ENCODE measurements around the gene ZNF549.
"Not testable (repeated sequence)": the region's sequence is repeated elsewhere in the genome, so short reads cannot be mapped to it uniquely, and the experiment has no call there.

The ZNF549 gene

DNA sequence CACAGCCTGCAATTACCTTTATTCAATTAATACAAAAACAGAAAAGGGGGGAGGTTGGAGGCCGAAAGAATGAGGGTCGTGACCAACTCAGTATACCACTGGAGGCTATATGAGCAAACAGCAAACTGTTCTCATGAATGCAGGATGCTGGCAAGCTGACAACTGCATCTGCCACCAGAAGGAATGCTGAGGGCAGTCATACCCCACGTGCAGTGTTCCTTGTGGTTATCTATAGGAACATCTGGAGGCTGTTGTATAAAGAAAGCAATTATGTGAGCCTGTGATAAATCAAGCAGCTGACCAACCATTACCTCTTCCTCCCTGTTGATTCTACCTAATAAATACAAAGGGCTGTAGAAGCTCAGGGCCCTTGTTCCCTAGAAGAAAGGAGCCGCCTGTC lies 9.1 kb upstream of the ZNF549 start:
- not testable (repeated sequence) for H3K9me3 ChIP-seq (ENCODE audit: control insufficient read depth, low read length); H3K4me1 ChIP-seq (ENCODE audit: control insufficient read depth, insufficient read depth, low read length); H3K36me3 ChIP-seq (ENCODE audit: control insufficient read depth, insufficient read depth, low read length); H3K4me3 ChIP-seq (ENCODE audit: insufficient read depth, low read depth, low read length); H3K27ac ChIP-seq (ENCODE audit: insufficient read depth, low read depth, low read length, poor library complexity, severe bottlenecking); H3K27me3 ChIP-seq (ENCODE audit: control insufficient read depth, insufficient read depth, low read length, poor library complexity, severe bottlenecking)
- WGBS, 2 experiments = 88 to 90% methylated on average over 4 of the region's 4 CpGs

DNA sequence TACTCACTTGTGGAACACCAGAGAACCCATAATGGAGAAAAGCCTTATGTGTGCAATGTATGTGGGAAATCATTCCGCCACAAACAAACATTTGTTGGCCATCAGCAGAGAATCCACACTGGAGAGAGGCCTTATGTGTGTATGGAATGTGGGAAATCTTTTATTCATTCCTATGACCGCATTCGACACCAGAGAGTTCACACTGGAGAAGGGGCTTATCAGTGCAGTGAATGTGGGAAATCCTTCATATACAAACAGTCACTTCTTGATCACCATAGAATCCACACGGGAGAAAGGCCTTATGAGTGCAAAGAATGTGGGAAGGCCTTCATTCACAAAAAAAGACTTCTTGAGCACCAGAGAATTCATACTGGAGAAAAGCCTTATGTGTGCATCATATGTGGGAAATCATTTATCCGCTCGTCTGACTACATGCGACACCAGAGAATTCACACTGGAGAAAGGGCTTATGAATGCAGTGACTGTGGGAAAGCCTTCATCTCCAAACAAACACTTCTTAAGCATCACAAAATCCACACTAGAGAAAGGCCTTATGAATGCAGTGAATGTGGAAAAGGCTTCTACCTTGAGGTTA lies 10.9 kb downstream of the ZNF549 start:
- Histone ChIP-seq H3K4me1 (ENCODE audit: control insufficient read depth, insufficient read depth, low read length) (no peaks in the 10 kb centered on the region), H3K27me3 (ENCODE audit: control insufficient read depth, insufficient read depth, low read length, poor library complexity, severe bottlenecking) (no peaks in the 10 kb centered on the region), H3K4me3 (ENCODE audit: insufficient read depth, low read depth, low read length) (no peak overlapping the region), H3K36me3 (ENCODE audit: control insufficient read depth, insufficient read depth, low read length) (peaks cover 78% of the 10 kb centered on the region), H3K9me3 (ENCODE audit: control insufficient read depth, low read length) (peaks cover 23% of the 10 kb centered on the region), H3K27ac (ENCODE audit: insufficient read depth, low read depth, low read length, poor library complexity, severe bottlenecking) (no peak overlapping the region)
- 92 to 95% methylated on average over 7 of the region's 7 CpGs for WGBS, 2 experiments

DNA sequence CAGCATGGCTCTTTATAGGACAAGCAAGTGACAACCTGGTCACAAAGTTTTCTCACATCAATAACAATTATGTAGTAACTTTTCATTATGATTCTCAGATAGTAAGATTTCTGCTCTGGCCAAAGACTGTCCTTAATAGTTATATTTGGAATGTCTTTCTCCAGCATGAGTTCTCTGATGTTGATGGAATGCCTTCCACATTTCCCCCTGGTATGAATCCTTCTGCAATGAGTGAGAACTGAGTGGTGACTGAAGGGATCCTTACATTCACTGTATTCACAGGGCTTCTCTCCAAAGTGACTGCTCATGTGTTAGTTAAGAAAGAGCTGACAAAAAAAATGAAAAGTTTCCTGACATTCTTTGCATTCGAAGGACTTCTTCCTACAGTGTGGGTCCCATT lies 19.4 kb downstream of the ZNF549 start:
- H3K36me3 ChIP-seq (ENCODE audit: control insufficient read depth, insufficient read depth, low read length) = peaks cover 80% of the 10 kb centered on the region
- H3K27ac ChIP-seq (ENCODE audit: insufficient read depth, low read depth, low read length, poor library complexity, severe bottlenecking) = no peak overlapping the region
- H3K9me3 ChIP-seq (ENCODE audit: control insufficient read depth, low read length) = peaks cover 7% of the 10 kb centered on the region
- H3K4me3 ChIP-seq (ENCODE audit: insufficient read depth, low read depth, low read length) = no peak overlapping the region
- no peaks in the 10 kb centered on the region for H3K27me3 ChIP-seq (ENCODE audit: control insufficient read depth, insufficient read depth, low read length, poor library complexity, severe bottlenecking)
- no peaks in the 10 kb centered on the region for H3K4me1 ChIP-seq (ENCODE audit: control insufficient read depth, insufficient read depth, low read length)
- 91 to 100% methylated on average over 1 of the region's 1 CpG for WGBS, 2 experiments

DNA sequence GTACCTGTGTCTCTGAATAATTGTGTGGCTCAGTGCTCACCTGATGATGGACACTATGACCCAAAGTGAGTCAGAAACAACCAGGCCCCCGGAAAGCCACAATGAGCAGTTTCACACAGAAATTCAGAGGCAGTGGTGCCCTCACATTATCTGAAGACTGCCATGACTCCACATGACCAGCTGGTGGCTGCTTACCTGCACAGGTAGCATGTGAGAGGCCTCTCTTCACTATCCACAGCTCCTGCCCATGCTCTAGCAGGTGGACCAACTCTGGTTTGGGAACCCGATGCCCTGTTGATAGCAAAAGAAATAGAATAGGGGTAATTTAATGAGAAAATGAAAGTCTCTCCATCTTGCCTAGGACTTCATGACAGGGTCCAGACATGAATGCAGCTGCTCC lies 25.3 kb downstream of the ZNF549 start:
- peaks cover 68% of the 10 kb centered on the region for H3K36me3 ChIP-seq (ENCODE audit: control insufficient read depth, insufficient read depth, low read length)
- no peaks in the 10 kb centered on the region for H3K4me1 ChIP-seq (ENCODE audit: control insufficient read depth, insufficient read depth, low read length)
- H3K27ac ChIP-seq (ENCODE audit: insufficient read depth, low read depth, low read length, poor library complexity, severe bottlenecking) = no peak overlapping the region
- H3K9me3 ChIP-seq (ENCODE audit: control insufficient read depth, low read length) = peaks cover 4% of the 10 kb centered on the region
- no peaks in the 10 kb centered on the region for H3K27me3 ChIP-seq (ENCODE audit: control insufficient read depth, insufficient read depth, low read length, poor library complexity, severe bottlenecking)
- no peak overlapping the region for H3K4me3 ChIP-seq (ENCODE audit: insufficient read depth, low read depth, low read length)
- WGBS, 2 experiments = 95 to 96% methylated on average over 2 of the region's 2 CpGs

DNA sequence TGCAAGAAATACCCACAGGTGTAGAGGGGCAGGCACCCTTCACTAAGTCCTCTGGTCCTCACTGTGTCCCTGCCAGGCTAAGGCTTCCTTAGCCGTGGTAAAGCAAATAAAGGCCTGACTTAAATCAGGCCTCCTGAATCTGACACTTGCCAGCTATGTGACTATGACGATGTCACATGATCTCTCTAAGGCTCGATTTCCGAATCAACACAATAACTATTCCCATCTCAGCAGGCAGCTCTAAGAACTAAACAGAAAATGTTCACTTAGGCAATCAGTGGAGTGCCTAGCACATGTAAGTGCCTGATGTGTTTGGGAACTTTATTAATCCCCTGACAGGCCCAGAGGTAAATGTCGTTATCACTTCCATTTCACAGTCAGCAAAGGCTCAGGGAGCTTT lies 30.5 kb downstream of the ZNF549 start:
- Histone ChIP-seq H3K36me3 (ENCODE audit: control insufficient read depth, insufficient read depth, low read length) (peaks cover 20% of the 10 kb centered on the region), H3K9me3 (ENCODE audit: control insufficient read depth, low read length) (peaks cover 3% of the 10 kb centered on the region), H3K27ac (ENCODE audit: insufficient read depth, low read depth, low read length, poor library complexity, severe bottlenecking) (no peak overlapping the region), H3K4me1 (ENCODE audit: control insufficient read depth, insufficient read depth, low read length) (no peaks in the 10 kb centered on the region), H3K27me3 (ENCODE audit: control insufficient read depth, insufficient read depth, low read length, poor library complexity, severe bottlenecking) (no peaks in the 10 kb centered on the region), H3K4me3 (ENCODE audit: insufficient read depth, low read depth, low read length) (no peak overlapping the region)
- WGBS, 2 experiments = 94 to 95% methylated on average over 5 of the region's 5 CpGs

DNA sequence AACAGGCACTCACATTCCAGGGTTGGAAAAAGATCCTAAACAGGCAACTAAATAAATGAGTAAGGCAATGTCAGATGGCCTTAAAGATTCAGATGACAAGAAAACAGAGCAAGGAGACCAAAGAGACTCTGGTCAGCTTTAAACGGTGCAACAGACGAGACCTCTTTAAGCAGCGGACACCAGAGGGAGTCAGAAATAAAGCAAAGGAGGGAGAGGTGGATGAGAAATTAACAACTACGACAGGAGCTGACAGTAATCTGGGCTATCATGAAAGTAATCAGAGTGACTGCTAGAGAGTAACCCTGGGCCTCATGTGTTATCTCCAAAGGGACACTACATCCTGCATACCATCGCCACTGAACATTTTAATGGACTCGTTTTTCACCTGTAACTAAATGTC lies 31.4 kb downstream of the ZNF549 start:
- WGBS, 2 experiments = 61 to 66% methylated on average over 6 of the region's 6 CpGs
- H3K9me3 ChIP-seq (ENCODE audit: control insufficient read depth, low read length) = peaks cover 3% of the 10 kb centered on the region
- H3K27ac ChIP-seq (ENCODE audit: insufficient read depth, low read depth, low read length, poor library complexity, severe bottlenecking) = no peak overlapping the region
- H3K27me3 ChIP-seq (ENCODE audit: control insufficient read depth, insufficient read depth, low read length, poor library complexity, severe bottlenecking) = no peaks in the 10 kb centered on the region
- peaks cover 19% of the 10 kb centered on the region for H3K36me3 ChIP-seq (ENCODE audit: control insufficient read depth, insufficient read depth, low read length)
- no peaks in the 10 kb centered on the region for H3K4me1 ChIP-seq (ENCODE audit: control insufficient read depth, insufficient read depth, low read length)
- H3K4me3 ChIP-seq (ENCODE audit: insufficient read depth, low read depth, low read length) = peak overlapping the region; percentile 87

DNA sequence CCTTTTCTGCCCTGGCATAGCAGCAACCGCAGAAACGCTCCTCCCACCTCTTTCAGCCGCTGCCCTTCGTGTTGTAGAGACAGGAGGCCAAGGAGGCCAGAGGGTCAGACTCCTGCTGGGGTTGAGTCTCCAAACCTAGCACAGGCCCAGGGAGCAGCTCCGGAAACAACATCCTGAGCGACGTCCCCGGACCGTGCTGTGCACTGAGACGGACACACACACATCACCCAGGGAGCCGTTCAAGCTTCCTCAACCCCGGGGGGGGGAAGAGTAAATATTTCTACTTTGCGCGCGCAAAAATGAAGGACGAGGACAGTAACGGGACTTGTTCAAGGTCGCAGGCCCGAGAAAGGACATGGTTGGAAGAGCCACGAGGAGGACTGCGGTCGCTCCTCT lies 31.9 kb downstream of the ZNF549 start:
- Histone ChIP-seq H3K36me3 (ENCODE audit: control insufficient read depth, insufficient read depth, low read length) (peaks cover 19% of the 10 kb centered on the region), H3K4me1 (ENCODE audit: control insufficient read depth, insufficient read depth, low read length) (no peaks in the 10 kb centered on the region), H3K27me3 (ENCODE audit: control insufficient read depth, insufficient read depth, low read length, poor library complexity, severe bottlenecking) (no peaks in the 10 kb centered on the region), H3K9me3 (ENCODE audit: control insufficient read depth, low read length) (peaks cover 3% of the 10 kb centered on the region), H3K27ac (ENCODE audit: insufficient read depth, low read depth, low read length, poor library complexity, severe bottlenecking) (no peak overlapping the region), H3K4me3 (ENCODE audit: insufficient read depth, low read depth, low read length) (peak overlapping the region; percentile 87)
- 2 to 3% methylated on average over 22 of the region's 22 CpGs for WGBS, 2 experiments

DNA sequence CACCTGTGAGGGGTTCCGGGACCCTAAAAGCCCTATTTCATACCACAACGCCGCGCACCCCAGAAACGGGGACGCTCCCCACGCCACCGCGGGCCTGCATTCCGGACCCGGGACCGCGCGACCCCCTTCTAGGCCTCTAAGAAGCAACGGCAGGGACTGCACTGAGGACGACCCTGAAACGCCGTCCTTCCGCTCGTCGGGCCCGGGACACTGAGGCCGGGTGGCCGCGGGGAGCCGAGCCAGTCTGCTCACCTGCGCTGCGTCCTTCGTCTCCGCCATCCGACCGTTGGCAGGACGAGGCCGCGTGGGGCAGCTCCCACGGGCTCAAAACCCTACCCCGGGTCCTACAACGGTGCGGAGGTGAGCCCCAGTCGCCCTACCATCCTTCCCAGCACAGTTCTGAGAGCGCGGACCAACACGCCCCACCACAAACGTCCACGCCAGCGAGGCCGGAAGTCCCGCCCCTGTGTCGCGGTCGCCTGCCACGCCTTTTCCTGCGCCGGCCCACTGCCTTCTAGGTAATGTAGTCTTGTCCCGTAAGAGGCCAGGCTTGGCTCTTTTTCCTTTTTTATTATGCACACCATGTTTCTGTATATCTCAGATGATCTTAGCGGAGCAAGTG lies 32.4 kb downstream of the ZNF549 start, which contains the start of gene ZNF550:
Gene ZNF550, minus strand, starts transcription at position 460 of the 622 bp plus-strand sequence. Its CDS starts 181 bp downstream, at position 279.
- Histone ChIP-seq H3K27me3 (ENCODE audit: control insufficient read depth, insufficient read depth, low read length, poor library complexity, severe bottlenecking) (no peaks in the 10 kb centered on the region), H3K27ac (ENCODE audit: insufficient read depth, low read depth, low read length, poor library complexity, severe bottlenecking) (no peak within 1 kb of the TSS)
- 0 to 1% methylated on average over 56 of the region's 56 CpGs for WGBS, 2 experiments

DNA sequence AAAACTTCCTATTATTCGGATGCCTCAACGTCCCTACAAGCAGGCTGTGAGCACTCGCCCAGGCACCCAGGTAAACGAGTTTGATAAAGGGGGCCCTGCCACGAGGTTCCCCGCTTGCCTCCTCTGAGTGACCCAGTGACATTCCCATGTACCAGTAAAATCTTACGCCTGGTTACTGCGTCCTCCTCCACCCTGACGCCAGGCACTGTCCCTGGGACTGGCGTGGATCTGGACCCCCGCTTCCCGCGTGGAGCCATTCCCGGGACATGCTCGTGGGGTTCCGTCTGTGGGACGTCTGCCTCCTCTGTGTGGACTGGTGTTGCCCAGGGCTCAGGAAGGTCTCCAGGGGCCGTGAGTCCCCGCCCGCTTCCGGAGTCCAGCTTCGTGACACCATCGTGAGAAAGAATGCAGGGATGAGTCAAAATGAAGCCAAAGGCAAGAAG lies 32.9 kb downstream of the ZNF549 start:
- Histone ChIP-seq H3K27ac (ENCODE audit: insufficient read depth, low read depth, low read length, poor library complexity, severe bottlenecking) (no peak overlapping the region), H3K4me3 (ENCODE audit: insufficient read depth, low read depth, low read length) (peak overlapping the region; percentile 87), H3K36me3 (ENCODE audit: control insufficient read depth, insufficient read depth, low read length) (peaks cover 11% of the 10 kb centered on the region), H3K9me3 (ENCODE audit: control insufficient read depth, low read length) (peaks cover 3% of the 10 kb centered on the region), H3K27me3 (ENCODE audit: control insufficient read depth, insufficient read depth, low read length, poor library complexity, severe bottlenecking) (no peaks in the 10 kb centered on the region), H3K4me1 (ENCODE audit: control insufficient read depth, insufficient read depth, low read length) (no peaks in the 10 kb centered on the region)
- 88 to 91% methylated on average over 23 of the region's 23 CpGs for WGBS, 2 experiments

More for the DNA sequence above, 32.4 kb downstream of the ZNF549 start, which contains the start of gene ZNF550:
- Histone ChIP-seq H3K9me3 (ENCODE audit: control insufficient read depth, low read length) (peaks cover 3% of the 10 kb centered on the region), H3K4me1 (ENCODE audit: control insufficient read depth, insufficient read depth, low read length) (no peaks in the 10 kb centered on the region), H3K36me3 (ENCODE audit: control insufficient read depth, insufficient read depth, low read length) (peaks cover 15% of the 10 kb centered on the region), H3K4me3 (ENCODE audit: insufficient read depth, low read depth, low read length) (peak within 1 kb of the TSS; percentile 87)

DNA sequence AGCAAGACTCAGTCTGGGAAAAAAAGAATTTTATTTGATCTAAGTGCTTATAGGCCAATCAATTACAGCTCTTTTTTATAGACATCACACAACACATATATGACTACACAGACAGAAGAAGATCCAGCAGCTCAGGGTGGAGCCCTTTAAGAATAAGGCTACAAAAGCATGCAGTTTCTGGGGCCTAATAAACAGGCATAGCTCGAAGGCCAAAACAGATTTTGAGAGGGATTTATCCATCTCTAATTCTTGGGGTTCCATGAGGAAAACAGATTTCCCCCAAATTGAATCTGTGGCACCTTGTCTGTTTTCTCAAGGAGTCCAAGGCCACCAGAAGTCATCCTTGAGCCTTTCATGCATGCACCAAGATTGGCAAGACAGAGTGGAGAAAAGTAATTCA lies 36.4 kb downstream of the ZNF549 start:
- no peak overlapping the region for H3K27ac ChIP-seq (ENCODE audit: insufficient read depth, low read depth, low read length, poor library complexity, severe bottlenecking)
- WGBS, 2 experiments = 47 to 61% methylated on average over 1 of the region's 1 CpG
- H3K4me1 ChIP-seq (ENCODE audit: control insufficient read depth, insufficient read depth, low read length) = no peaks in the 10 kb centered on the region
- no peaks in the 10 kb centered on the region for H3K27me3 ChIP-seq (ENCODE audit: control insufficient read depth, insufficient read depth, low read length, poor library complexity, severe bottlenecking)
- peaks cover 5% of the 10 kb centered on the region for H3K9me3 ChIP-seq (ENCODE audit: control insufficient read depth, low read length)
- H3K4me3 ChIP-seq (ENCODE audit: insufficient read depth, low read depth, low read length) = no peak overlapping the region
- no peaks in the 10 kb centered on the region for H3K36me3 ChIP-seq (ENCODE audit: control insufficient read depth, insufficient read depth, low read length)
